ENCODE measurements around the gene HSD17B12. TPM values are rescaled to one million over a fixed set of nuclear protein-coding genes. Genes with fewer than 3 reads are reported as not detected.

HSD17B12 gene
- total and polyA plus RNA-seq, 2 donors (not counting 3 experiments of a cell fraction or from before 2014, with no cell fraction given): 41.5 to 96.5 TPM

DNA sequence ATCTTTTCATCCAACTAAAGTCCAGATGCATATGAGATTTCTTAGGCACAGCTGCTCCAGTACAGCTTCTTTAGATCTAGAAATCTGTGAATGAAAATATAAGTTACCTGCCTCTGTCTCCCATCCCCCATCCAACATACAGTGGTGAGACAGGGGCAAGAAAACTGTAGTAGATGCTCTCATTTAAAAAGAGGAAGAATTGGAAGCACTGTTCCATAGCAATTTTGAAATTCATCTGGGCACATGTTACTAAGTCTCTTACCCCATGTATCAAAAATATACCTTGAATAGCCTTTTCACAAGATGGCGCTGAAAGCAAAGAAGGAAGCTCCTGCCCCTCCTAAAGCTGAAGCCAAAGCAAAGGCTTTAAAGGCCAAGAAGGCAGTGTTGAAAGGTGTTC lies 37.8 kb downstream of the HSD17B12 start:
- H3K9ac ChIP-seq (replicated peaks; ENCODE audit: extremely low read depth, insufficient read depth, low read length): no peak overlapping the region
- TF ChIP-seq MAX (IDR thresholded peaks at IDR 0.05; ENCODE audit: insufficient read depth, insufficient read length) (no peak), JUN (IDR thresholded peaks at IDR 0.05; ENCODE audit: borderline replicate concordance, insufficient read depth, insufficient read length, low read depth) (no peak), MYC (IDR thresholded peaks at IDR 0.05; ENCODE audit: low read depth, low read length) (no peak), FOS (IDR thresholded peaks at IDR 0.05; ENCODE audit: borderline replicate concordance, insufficient read depth, low read length) (no peak), POLR2AphosphoS5 (IDR thresholded peaks at IDR 0.05; ENCODE audit: insufficient read depth, low read depth, low read length) (no peak), EZH2 (IDR thresholded peaks at IDR 0.05; ENCODE audit: borderline replicate concordance, low read depth, low read length, severe bottlenecking) (no peak), POLR2A (IDR thresholded peaks at IDR 0.05; ENCODE audit: low read depth, low read length) (no peak), GATA2 (IDR thresholded peaks at IDR 0.05; ENCODE audit: insufficient read depth, insufficient read length, low read depth, low read length) (no peak)
- TF ChIP-seq, protein P1, sequence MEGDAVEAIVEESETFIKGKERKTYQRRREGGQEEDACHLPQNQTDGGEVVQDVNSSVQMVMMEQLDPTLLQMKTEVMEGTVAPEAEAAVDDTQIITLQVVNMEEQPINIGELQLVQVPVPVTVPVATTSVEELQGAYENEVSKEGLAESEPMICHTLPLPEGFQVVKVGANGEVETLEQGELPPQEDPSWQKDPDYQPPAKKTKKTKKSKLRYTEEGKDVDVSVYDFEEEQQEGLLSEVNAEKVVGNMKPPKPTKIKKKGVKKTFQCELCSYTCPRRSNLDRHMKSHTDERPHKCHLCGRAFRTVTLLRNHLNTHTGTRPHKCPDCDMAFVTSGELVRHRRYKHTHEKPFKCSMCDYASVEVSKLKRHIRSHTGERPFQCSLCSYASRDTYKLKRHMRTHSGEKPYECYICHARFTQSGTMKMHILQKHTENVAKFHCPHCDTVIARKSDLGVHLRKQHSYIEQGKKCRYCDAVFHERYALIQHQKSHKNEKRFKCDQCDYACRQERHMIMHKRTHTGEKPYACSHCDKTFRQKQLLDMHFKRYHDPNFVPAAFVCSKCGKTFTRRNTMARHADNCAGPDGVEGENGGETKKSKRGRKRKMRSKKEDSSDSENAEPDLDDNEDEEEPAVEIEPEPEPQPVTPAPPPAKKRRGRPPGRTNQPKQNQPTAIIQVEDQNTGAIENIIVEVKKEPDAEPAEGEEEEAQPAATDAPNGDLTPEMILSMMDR (IDR thresholded peaks at IDR 0.05; ENCODE audit: extremely low read depth in 1 of 2, insufficient read depth in 1 of 2, low read depth in 1 of 2, low read length in 2 of 2): no peak

More for the DNA sequence above, 37.8 kb downstream of the HSD17B12 start:
- FAIRE-seq (no peak), DNase-seq (ENCODE audit: low read depth, low spot score) (no peak)
- H3K4me1 ChIP-seq (ENCODE audit: control insufficient read depth, extremely low read depth, insufficient read depth, low read length): no peaks in the 10 kb centered on the region
- no peak overlapping the region for H3K27ac ChIP-seq (ENCODE audit: insufficient read depth, low read depth, low read length)
- dilution Hi-C loops (cut with MboI; ENCODE audit: extremely low pct_ligation_motif_present, low sequenced_read_pairs): no loop called here
- no peak overlapping the region for H3K4me3 ChIP-seq (replicated peaks in 1 of 3; ENCODE audit: insufficient read depth in 1 of 3, low read depth in 1 of 3, low read length in 3 of 3)
- ChIA-PET POLR2A (no interaction called here), CTCF (no interaction called here)
- no peaks in the 10 kb centered on the region for H3K27me3 ChIP-seq (ENCODE audit: control insufficient read depth in 2 of 2, insufficient read depth in 2 of 2, low read length in 2 of 2)
- H3K9me1 ChIP-seq (replicated peaks; ENCODE audit: control insufficient read depth, extremely low read depth, insufficient read depth, low read length): no peaks in the 10 kb centered on the region
- H3K4me2 ChIP-seq (ENCODE audit: insufficient read depth, low read length): no peak overlapping the region
- no peak overlapping the region for H2AFZ ChIP-seq (ENCODE audit: low read depth, low read length)
- H4K20me1 ChIP-seq (replicated peaks; ENCODE audit: control insufficient read depth, extremely low read depth, insufficient read depth, low read length): no peaks in the 10 kb centered on the region
- H3K79me2 ChIP-seq (ENCODE audit: control insufficient read depth, insufficient read depth, low read length): peaks cover 37% of the 10 kb centered on the region
- intact Hi-C loops (cut with micrococcal nuclease): no loop called here
- BruUV-seq (replicated peaks): no TSS peak
- H3K36me3 ChIP-seq (ENCODE audit: control insufficient read depth in 2 of 2, extremely low read depth in 1 of 2, insufficient read depth in 2 of 2, low read length in 2 of 2): no peaks in the 10 kb centered on the region
- no peaks in the 10 kb centered on the region for H3K9me3 ChIP-seq (replicated peaks; ENCODE audit: control insufficient read depth, insufficient read depth, low read length)

All from endothelial cell of umbilical vein (primary cell).